Uterine smooth muscle cell (primary cell): ENCODE data around the gene DPP9. TPM values are rescaled to one million over a fixed set of nuclear protein-coding genes. Genes with fewer than 3 reads are reported as not detected.

Source experiments
- total RNA-seq: library from RNA; depleted of rRNA; stranded (reverse); fragments of >200 nt; gene quantifications from 2 replicates; pipeline ENCODE4 v1.2.3, GENCODE V29; 2014

Gene DPP9
- 36.4 and 48.0 TPM in 2 replicates for total RNA-seq

DNA sequence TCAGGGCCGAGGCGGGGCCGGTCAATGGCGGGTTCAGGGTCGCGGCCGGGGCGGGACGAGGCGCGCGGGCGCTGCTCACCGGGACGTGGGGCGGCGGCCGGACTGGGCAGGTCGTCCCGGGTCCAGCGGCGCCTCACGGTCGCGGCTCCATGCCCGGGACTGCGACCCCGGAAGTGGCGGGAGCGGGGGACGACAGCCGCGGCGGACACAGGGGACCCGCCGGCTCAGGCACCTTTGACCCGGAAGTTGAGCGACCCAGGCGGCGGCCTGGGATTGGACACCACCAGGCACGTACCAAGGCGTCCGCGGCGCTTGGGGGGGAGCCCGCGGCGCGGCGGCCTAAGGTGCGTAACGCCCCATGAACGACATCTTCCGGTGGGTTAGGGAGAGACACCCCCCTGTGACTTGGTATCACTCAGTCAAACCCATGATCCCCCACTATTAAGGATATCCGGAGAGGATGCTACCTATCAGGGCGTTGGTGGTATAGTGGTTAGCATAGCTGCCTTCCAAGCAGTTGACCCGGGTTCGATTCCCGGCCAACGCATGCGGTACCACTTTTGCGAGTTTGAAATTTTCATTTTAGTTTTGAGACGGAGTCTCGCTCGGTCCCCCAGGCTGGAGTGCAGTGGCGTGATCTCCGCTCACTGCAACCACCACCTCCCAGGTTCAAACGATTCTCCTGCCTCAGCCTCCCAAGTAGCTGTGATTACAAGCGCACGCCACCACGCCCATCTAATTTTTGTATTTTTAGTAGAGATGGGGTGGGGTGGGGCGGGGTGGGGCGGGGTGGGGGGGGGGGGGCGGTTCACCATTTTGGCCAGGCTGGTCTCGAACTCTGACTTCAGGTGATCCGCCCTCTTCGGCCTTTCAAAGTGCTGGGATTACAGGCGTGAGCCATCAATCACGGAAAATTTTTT lies at the start of gene DPP9:
TSS of gene DPP9 (minus strand) at position 248 of the 920 bp plus-strand sequence. CDS start 3,936 bp downstream, outside the sequence.

DNA sequence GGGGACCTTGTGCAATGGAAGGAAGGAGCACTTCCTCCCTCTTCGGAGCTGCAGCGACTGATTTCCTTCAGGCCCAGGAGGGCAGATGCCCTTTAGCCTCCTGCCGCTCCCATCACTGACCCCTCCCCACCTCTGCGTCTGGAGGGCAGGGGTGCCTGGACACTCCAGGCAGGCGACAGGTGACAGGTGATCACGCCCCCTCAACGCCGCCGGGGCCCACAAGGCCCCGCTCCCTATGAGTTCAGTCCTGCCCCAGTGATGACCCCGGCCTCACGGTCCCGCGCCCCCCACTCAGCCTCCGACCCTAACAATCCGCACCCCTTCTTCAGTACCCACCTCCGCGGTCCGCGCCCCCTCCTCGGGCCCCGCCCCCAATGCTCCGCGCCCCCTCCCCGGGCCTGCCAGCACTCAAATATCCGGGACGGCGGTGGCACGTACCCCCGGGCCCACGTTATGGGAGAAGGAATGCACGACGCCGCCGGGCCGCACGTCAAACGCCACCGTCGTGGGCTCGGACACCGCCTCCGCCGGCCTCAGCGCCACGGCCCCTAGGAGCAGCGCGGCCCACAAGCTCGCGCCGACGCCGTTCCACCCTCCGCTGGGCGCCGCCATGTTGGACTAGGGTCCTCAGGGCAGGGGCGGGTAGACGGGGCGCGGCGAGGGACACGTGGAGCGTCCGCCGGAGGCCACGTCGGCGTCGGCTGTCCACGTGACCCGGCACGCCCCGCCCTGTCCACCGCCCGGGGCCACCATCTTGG lies 53.7 kb downstream of the DPP9 start, which contains the start of gene MYDGF:
TSS of gene MYDGF (minus strand) at position 620 of the 758 bp plus-strand sequence. CDS start at position 612, 8 bp downstream.

DNA sequence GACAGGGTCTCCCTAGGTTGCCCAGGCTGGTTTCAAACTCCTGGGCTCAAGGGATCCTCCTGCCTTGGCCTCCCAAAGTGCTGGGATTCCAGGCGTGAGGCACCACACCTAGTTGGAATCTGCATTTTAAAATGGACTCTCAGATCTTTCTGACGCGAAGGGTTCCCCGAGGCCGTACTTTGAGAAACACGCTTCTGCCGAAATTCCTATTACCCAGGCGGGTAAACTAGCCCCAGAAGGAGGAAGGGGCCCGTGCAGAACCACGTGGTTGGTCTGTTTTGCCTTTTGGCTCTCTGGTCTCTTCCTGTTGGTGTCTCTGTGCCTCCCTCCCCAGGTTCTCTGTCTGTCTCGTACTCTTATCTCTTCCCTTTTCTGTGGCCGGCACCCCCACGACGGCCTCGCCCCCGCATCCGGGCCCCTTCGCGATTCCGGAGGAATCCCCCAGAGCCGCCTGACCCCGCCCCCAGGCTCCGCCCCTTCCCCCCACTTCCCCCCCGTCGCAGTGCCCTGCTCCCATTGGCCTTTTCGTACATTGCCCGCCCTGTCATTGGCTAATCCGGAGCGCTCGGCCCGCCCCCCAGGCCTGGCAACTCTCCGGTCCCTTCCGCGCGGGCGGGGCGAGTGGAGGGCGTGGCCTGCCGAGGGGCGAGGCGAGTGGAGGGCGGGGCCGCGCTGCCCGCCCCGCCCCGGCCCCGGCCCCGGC lies 84.7 kb downstream of the DPP9 start, which contains the start of gene TNFAIP8L1:
TSS of gene TNFAIP8L1 (plus strand) at position 689 of the 703 bp plus-strand sequence. CDS start 12,354 bp downstream, outside the sequence.

Other genes starting within 250 kb of the DPP9 start
- 0.55 and 4.0 TPM in 2 replicates for gene PLIN4, start 205.4 kb downstream of the DPP9 start, total RNA-seq
- gene PLIN5, start 188.6 kb downstream of the DPP9 start, total RNA-seq, result not detected in 2 replicates
- gene LRG1, start 183.8 kb downstream of the DPP9 start, total RNA-seq, result not detected in 2 replicates
- under 0.01 and 0.11 TPM in 2 replicates for gene SEMA6B, start 164.2 kb downstream of the DPP9 start, total RNA-seq
- 3.4 and 6.5 TPM in 2 replicates for gene TNFAIP8L1, start 84.3 kb downstream of the DPP9 start, total RNA-seq
- gene MYDGF, start 53.5 kb downstream of the DPP9 start, total RNA-seq, result 235 and 323 TPM in 2 replicates
- 11.9 and 13.7 TPM in 2 replicates for gene FEM1A, start 67.9 kb upstream of the DPP9 start, total RNA-seq
- 2.8 and 3.5 TPM in 2 replicates for gene TICAM1, start 107.9 kb upstream of the DPP9 start, total RNA-seq
- gene PLIN3, start 143.8 kb upstream of the DPP9 start, total RNA-seq, result 299 and 426 TPM in 2 replicates
- not detected in 2 replicates for gene ARRDC5, start 179.1 kb upstream of the DPP9 start, total RNA-seq
- gene UHRF1, start 185.7 kb upstream of the DPP9 start, total RNA-seq, result 35.4 and 127 TPM in 2 replicates
- gene KDM4B, start 245.3 kb upstream of the DPP9 start, total RNA-seq, result 11.7 and 19.5 TPM in 2 replicates